Stimulated activated memory B cell treated with anti-CD40 and anti-IgM and Interleukin-4, amounts not matched to agents 10 μg/mL and 1 μg/mL and 100 μg/mL, for 72 hours (primary cell): ENCODE results near the gene LRRC51.
A peak's percentile ranks its signal among the peaks of the same experiment; 100 is the strongest.

Experiments
- ATAC-seq: fragments of 150-1000 bp; cut with Tn5 transposase; 2 replicates; pipeline ENCODE4 v1.10.0; 2021
- H3K27ac Mint-ChIP-seq: one replicate; pipeline ENCODE4 v1.8.0; 2022; ENCODE audit warnings: mild to moderate bottlenecking, mixed read lengths
- H3K27me3 Mint-ChIP-seq: one replicate; pipeline ENCODE4 v1.8.0; 2022; ENCODE audit warnings: mixed read lengths
- H3K36me3 Mint-ChIP-seq: one replicate; pipeline ENCODE4 v1.8.0; 2022; ENCODE audit warnings: mixed read lengths
- H3K4me1 Mint-ChIP-seq: one replicate; pipeline ENCODE4 v1.8.0; 2022; ENCODE audit warnings: mixed read lengths
- H3K4me3 Mint-ChIP-seq: one replicate; pipeline ENCODE4 v1.8.0; 2022; ENCODE audit warnings: mild to moderate bottlenecking, moderate library complexity, mixed read lengths
- H3K9me3 Mint-ChIP-seq: one replicate; pipeline ENCODE4 v1.8.0; 2022; ENCODE audit warnings: mixed read lengths

LRRC51 gene

DNA sequence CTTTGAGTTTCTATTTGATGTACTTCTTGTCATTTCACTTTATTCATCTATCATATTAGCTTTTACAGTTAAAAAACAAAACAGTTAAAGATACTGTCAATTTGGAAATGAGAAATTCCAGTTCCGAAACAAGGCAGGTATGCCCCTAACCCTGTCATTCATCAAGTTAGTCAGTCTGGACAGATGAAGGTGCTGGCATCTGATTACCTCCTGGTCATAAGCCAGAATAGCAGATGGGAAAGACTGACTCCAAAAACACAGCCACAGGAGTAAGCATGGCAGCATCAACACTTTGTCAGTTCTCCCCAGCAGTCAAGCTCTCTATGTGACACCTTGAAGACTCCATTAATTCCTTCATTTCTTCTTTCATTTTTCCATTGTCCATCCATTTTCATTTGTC, 4.3 kb downstream of the LRRC51 start:
- Mint-ChIP-seq H3K9me3 (no peaks in the 10 kb centered on the region), H3K27me3 (no peaks in the 10 kb centered on the region), H3K36me3 (peaks cover 10% of the 10 kb centered on the region), H3K27ac (no peak overlapping the region), H3K4me3 (no peak overlapping the region), H3K4me1 (peaks cover 28% of the 10 kb centered on the region)
- ATAC-seq: no peak

DNA sequence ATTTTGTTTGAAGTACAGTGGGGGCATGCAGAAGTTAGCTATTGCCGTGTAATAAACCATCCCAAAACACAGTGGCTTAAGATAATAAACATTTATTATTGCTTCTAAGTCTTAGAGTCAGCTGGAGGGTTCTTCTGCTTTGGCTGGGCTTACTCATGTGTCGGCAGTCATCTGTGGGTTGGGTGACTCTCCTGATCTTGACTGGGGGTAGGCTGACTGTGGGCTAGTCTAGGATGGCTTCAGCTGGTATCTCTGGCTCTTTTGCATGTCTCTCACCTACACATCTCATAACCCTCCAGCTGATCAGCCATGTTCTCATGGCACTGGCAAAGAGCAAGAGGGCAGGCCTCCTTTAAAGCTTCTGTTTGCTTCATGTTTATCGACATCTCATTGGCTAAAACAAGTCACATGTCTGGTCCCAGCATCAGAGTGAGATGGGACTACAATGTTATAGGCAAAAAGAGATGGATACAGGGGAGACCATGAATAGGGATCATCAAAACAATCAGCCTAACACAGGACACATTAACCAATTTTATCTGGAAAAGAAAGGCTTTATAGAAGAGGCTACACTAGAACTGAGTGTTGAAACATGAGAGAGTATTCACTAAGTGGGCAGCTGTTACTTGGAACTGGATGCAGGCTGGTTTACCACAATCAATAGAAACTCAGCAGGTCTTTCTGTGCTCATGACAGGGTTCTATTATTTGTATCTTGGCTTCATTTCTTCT, 5.1 kb downstream of the LRRC51 start:
- no peaks in the 10 kb centered on the region for H3K27me3 Mint-ChIP-seq
- peaks cover 10% of the 10 kb centered on the region for H3K36me3 Mint-ChIP-seq
- no peaks in the 10 kb centered on the region for H3K9me3 Mint-ChIP-seq
- no peak for ATAC-seq
- no peak overlapping the region for H3K27ac Mint-ChIP-seq
- H3K4me3 Mint-ChIP-seq: no peak overlapping the region
- H3K4me1 Mint-ChIP-seq: peaks cover 20% of the 10 kb centered on the region

DNA sequence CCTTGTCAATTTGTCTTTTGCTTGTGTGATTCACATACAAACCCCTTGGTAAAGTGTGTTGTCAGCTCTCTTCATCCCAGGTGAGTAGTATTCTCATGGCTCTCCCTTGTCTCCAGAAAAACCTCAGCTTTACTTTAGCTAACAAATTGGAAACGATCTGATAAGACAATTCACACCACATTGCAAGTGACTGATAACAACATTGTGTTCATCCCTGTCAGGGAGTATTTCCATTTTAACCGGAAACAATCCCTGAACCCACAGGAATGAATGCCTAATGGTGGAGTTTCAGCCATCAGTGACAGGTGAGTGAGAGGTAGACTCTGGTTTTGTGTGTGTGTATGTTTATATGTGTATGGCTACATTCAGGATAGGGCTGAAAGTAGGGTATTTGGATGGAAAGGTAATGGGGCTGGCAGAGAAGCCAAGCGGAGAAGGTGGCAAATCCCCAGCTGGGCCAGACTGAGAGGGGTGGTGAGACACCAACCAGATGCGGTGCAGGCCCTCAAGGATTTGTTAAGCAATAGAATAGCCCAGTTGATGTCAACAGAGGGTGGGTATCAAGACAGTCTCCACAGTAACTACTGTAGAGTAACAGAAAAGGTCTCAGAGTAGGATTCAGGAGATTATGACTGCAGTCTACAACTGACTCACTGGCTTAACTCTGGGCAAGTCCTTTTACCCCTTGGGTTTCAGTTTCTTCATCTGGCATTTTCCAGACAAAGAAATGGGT, 7.6 kb downstream of the LRRC51 start:
- Mint-ChIP-seq H3K27ac (peak overlapping the region; percentile 1), H3K27me3 (no peaks in the 10 kb centered on the region), H3K4me1 (peaks cover 19% of the 10 kb centered on the region), H3K9me3 (no peaks in the 10 kb centered on the region), H3K36me3 (peaks cover 10% of the 10 kb centered on the region), H3K4me3 (no peak overlapping the region)
- ATAC-seq: no peak

DNA sequence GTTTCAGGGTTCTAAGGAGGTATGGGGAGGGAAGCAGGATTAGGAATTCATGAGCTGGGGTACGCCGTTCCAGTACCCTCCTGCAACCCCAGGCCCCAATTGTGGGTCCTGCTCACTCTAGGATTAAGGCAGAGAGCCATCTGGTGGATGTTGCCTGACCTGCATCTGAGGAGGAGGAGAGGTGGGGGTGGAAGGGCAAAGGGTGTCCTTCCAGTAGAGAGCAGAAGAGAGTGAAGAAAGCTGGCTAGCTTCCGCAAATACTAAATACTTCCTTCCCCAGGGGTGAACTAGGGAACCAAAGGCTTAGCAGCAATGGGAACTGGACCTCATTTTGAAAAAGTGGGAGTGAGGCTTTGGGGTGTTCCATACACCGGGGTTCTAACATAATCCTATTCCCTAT, 10.6 kb downstream of the LRRC51 start:
- no peak overlapping the region for H3K4me3 Mint-ChIP-seq
- H3K27ac Mint-ChIP-seq: peak overlapping the region; percentile 60
- H3K27me3 Mint-ChIP-seq: no peaks in the 10 kb centered on the region

DNA sequence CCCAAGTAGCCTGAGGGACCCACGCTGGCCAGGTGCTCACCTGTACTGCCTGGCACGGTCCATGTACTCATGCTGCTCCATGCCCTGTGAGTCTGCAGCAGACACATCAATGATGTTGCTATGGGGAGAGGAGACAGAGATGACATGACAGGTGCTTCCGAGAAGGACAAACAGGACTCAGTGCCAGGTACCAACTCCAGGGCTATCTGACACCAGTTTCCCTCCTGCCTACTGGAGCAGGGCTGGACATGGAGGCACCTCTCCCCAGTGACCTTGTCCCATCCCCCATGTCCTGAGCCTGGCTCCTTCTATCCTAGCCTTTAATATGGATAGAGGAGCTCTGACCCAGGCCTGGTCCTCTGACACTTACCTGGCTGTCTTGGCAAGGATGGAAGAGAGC, 18.1 kb downstream of the LRRC51 start:
- no peak overlapping the region for H3K27ac Mint-ChIP-seq
- peaks cover 46% of the 10 kb centered on the region for H3K4me1 Mint-ChIP-seq
- no peaks in the 10 kb centered on the region for H3K27me3 Mint-ChIP-seq
- no peak overlapping the region for H3K4me3 Mint-ChIP-seq
- no peaks in the 10 kb centered on the region for H3K9me3 Mint-ChIP-seq
- ATAC-seq: no peak
- H3K36me3 Mint-ChIP-seq: peaks cover 26% of the 10 kb centered on the region

More for the DNA sequence above, 10.6 kb downstream of the LRRC51 start:
- peak; percentile 89 for ATAC-seq
- Mint-ChIP-seq H3K36me3 (peaks cover 6% of the 10 kb centered on the region), H3K9me3 (no peaks in the 10 kb centered on the region), H3K4me1 (peaks cover 19% of the 10 kb centered on the region)

DNA sequence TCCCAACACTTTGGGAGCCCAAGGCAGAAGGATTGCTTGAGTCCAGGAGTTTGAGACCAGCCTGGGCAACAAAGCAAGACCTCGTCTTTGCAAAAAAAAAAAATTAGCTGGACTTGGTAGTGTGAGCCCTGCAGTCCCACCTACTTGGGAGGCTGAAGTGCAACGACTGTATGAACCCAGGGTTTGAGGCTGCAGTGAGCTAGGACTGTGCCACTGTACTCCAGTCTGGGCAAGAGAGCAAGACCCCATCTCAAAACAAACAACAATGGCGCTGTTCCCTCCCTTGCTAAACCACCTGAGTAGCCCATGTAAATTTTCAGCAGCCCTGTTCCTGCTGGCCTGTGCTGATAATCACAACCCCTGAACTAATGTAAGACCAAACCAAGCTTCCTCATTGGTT, 19.4 kb downstream of the LRRC51 start:
- H3K27me3 Mint-ChIP-seq: no peaks in the 10 kb centered on the region
- ATAC-seq: no peak
- H3K4me3 Mint-ChIP-seq: no peak overlapping the region
- peaks cover 4% of the 10 kb centered on the region for H3K9me3 Mint-ChIP-seq
- H3K27ac Mint-ChIP-seq: peak overlapping the region; percentile 96
- H3K4me1 Mint-ChIP-seq: peaks cover 54% of the 10 kb centered on the region
- H3K36me3 Mint-ChIP-seq: peaks cover 34% of the 10 kb centered on the region

DNA sequence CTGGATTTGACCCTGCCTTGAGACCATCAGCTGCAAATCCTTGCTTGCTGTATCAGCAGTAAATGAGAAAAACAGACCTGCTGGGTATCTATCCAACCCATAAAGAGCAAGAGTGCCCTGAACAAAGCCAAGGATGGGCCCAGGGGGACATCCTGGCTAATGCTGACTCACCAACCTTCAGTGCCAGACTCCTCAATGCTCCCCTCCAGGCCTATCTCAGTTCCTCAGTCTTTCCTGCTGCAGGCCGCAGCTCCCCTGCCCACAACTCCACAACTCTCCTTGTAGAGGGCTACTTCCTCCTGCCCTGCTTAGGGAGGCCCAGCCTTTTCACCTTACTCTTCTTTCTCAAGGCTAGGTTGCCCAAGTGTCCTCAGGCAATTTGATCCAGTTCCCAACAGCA, 19.8 kb downstream of the LRRC51 start:
- Mint-ChIP-seq H3K27me3 (no peaks in the 10 kb centered on the region), H3K9me3 (peaks cover 4% of the 10 kb centered on the region), H3K4me3 (no peak overlapping the region), H3K27ac (peak overlapping the region; percentile 96), H3K4me1 (peaks cover 54% of the 10 kb centered on the region), H3K36me3 (peaks cover 38% of the 10 kb centered on the region)
- no peak for ATAC-seq

DNA sequence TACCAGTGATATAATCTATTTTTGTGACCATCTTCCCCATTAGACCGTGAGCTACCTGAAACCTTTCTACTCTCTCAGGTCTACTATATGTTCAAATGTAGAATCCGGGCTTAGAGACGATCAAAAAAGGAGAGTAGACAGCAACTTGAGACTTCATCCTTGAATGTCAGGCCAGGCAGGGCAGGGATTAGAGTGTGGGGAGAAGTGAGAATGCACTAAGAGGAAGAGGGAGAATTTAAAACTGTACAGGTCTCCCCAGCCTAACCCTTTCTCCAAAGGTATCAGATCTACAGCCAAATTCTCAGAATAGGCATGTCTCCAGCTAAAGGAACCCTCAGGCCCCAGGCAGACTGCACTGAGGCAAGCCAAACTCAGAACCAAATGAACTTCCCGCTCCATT, 21.5 kb downstream of the LRRC51 start:
- Mint-ChIP-seq H3K9me3 (peaks cover 4% of the 10 kb centered on the region), H3K4me1 (peaks cover 54% of the 10 kb centered on the region), H3K36me3 (peaks cover 37% of the 10 kb centered on the region), H3K27me3 (no peaks in the 10 kb centered on the region), H3K4me3 (peak overlapping the region; percentile 95), H3K27ac (peak overlapping the region; percentile 96)
- no peak for ATAC-seq

DNA sequence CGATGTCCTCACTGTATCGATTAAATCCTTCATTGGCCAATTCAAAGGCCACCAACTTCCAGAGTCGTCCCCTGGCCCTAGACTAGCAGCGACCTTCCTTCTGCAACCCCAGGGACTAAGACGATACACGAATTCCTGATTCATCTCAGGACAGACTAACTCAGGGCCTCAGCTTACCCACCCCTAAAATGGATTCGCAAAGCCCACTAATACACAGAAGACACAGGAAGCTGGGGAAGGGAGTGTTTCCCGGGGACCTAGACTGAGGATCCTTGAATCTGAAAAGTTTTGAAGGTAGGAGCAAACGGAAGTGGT, 21.9 kb downstream of the LRRC51 start:
- no peak for ATAC-seq
- peaks cover 52% of the 10 kb centered on the region for H3K4me1 Mint-ChIP-seq
- peaks cover 4% of the 10 kb centered on the region for H3K9me3 Mint-ChIP-seq
- peak overlapping the region; percentile 95 for H3K4me3 Mint-ChIP-seq
- H3K36me3 Mint-ChIP-seq: peaks cover 37% of the 10 kb centered on the region
- no peaks in the 10 kb centered on the region for H3K27me3 Mint-ChIP-seq
- H3K27ac Mint-ChIP-seq: peak overlapping the region; percentile 96

DNA sequence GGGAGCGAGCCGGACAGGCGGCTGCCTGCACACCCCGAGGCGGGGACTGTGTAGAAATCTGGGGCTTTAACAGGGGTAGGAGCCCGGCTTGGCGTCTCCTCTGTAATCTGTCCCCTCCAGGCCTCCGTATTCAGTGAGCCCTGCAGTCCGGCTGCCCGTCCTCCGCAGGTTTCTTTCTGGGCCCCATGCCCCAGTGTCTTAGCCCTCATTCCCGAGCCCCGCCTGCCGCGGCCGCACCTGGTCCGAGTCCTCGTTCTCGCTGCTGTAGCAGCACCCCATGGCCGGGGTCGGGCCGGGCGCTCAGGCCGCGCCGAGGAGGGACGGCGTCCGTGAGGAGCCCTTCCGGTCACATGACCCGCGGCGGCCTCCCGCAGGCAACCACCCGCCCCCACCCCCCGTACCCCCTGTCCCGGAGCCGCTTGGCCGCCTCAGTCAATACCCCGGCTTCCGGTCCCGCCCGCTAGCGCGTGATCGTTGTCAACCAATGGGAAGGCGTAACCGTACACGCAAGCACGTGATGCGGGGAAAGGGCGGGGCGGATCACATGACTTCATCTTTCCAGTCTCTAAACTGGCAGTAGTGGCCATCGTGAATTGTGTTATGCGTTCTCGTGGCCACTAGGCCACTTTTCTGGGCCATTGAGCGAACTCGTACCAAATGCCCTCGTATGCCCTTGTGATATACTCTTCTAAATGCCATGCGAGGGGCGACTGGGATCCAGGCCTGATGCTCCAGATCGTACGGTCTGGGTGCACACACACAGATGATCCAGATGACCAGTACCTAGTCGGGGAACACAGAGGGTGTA, 22.5 kb downstream of the LRRC51 start, which contains the start of gene LAMTOR1:
LAMTOR1 (minus strand) TSS at position 352 of the 808 bp plus-strand sequence; CDS start at position 279, 73 bp downstream.
- H3K9me3 Mint-ChIP-seq: peaks cover 4% of the 10 kb centered on the region
- H3K4me3 Mint-ChIP-seq: peak within 1 kb of the TSS; percentile 95
- H3K4me1 Mint-ChIP-seq: peaks cover 47% of the 10 kb centered on the region
- H3K27ac Mint-ChIP-seq: peak within 1 kb of the TSS; percentile 96
- ATAC-seq: peak; percentile 98
- peaks cover 35% of the 10 kb centered on the region for H3K36me3 Mint-ChIP-seq
- no peaks in the 10 kb centered on the region for H3K27me3 Mint-ChIP-seq

DNA sequence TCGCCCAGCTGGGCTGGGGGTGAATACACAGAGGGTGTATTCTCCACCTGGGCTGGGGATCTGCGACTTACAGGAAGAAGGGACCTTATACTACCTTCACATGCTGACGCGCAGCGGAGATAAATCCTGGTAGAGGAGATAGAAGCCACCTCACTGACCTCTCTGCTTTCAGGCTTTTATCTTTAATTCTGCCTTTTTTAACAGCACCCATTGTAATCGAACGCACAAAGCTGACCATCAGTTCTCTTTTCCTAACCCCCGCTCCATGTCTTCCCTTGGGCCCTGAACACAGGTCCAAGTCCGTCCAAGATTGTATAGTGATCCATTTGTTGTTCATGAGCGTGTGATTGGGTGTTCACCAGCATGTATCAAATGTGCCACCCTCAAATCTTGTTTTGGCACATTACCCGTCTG, 23.1 kb downstream of the LRRC51 start:
- Mint-ChIP-seq H3K27ac (peak overlapping the region; percentile 96), H3K4me3 (peak overlapping the region; percentile 95), H3K4me1 (peaks cover 47% of the 10 kb centered on the region), H3K36me3 (peaks cover 33% of the 10 kb centered on the region), H3K27me3 (no peaks in the 10 kb centered on the region), H3K9me3 (peaks cover 4% of the 10 kb centered on the region)
- ATAC-seq: no peak

DNA sequence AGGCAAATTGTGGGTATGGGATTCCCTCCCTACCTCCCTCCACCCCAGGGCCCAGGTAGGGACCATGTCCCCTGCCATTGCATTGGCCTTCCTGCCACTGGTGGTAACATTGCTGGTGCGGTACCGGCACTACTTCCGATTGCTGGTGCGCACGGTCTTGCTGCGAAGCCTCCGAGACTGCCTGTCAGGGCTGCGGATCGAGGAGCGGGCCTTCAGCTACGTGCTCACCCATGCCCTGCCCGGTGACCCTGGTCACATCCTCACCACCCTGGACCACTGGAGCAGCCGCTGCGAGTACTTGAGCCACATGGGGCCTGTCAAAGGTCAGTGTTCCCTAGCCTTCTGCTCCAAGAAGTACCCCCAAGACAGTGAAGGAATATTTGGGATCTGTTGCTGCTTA, 25.2 kb downstream of the LRRC51 start, which contains the start of gene TOMT:
TOMT (plus strand) TSS at position 37 of the 400 bp plus-strand sequence; CDS start at position 65, 28 bp downstream.
- H3K4me1 Mint-ChIP-seq: peaks cover 34% of the 10 kb centered on the region
- H3K27ac Mint-ChIP-seq: peak within 1 kb of the TSS; percentile 96
- peaks cover 39% of the 10 kb centered on the region for H3K36me3 Mint-ChIP-seq
- peaks cover 4% of the 10 kb centered on the region for H3K9me3 Mint-ChIP-seq
- no peak within 1 kb of the TSS for H3K4me3 Mint-ChIP-seq
- no peak for ATAC-seq
- H3K27me3 Mint-ChIP-seq: no peaks in the 10 kb centered on the region

DNA sequence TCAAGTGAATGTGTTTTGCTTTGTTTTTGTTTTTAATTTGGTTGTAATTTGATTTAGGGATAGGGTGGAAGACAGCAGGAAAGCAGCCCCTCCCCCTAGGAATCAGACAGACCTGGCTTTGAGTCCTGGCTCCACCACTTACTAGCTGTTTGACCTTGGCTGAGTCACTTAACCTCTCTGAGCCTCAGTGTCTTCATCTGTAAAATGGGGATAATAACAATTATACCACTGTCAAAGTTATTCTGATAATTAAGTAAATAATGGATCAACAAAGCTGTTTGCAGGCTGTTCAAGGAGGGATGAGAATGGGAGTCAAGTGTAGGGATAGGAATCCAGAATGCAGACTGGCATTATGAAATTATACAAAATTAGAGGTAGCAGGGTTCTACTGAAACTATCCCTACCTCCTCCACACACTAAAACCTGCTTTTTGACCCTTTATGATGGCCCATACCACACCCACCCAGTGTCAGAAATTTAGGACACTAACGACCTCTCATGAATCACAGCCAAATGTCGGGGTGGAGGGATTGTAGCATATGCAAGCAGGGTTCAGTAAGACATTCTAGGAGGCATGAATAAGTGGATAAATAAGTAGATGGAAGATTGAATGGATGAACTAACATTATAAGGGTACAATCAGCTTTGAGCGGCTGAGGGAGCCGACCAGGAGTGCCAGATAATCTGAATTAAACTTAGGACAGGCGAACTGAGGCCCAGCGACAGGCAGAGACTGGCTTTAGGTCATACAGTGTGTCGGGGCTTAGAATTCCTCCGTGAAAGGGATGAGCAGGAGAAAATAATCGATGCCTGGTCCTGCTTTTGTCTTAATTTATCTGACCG, 30.9 kb downstream of the LRRC51 start:
- Mint-ChIP-seq H3K27me3 (peaks cover 3% of the 10 kb centered on the region), H3K36me3 (peaks cover 16% of the 10 kb centered on the region), H3K4me3 (peak overlapping the region; percentile 86), H3K27ac (peak overlapping the region; percentile 97), H3K4me1 (peaks cover 16% of the 10 kb centered on the region), H3K9me3 (no peaks in the 10 kb centered on the region)
- ATAC-seq: peak; percentile 1

DNA sequence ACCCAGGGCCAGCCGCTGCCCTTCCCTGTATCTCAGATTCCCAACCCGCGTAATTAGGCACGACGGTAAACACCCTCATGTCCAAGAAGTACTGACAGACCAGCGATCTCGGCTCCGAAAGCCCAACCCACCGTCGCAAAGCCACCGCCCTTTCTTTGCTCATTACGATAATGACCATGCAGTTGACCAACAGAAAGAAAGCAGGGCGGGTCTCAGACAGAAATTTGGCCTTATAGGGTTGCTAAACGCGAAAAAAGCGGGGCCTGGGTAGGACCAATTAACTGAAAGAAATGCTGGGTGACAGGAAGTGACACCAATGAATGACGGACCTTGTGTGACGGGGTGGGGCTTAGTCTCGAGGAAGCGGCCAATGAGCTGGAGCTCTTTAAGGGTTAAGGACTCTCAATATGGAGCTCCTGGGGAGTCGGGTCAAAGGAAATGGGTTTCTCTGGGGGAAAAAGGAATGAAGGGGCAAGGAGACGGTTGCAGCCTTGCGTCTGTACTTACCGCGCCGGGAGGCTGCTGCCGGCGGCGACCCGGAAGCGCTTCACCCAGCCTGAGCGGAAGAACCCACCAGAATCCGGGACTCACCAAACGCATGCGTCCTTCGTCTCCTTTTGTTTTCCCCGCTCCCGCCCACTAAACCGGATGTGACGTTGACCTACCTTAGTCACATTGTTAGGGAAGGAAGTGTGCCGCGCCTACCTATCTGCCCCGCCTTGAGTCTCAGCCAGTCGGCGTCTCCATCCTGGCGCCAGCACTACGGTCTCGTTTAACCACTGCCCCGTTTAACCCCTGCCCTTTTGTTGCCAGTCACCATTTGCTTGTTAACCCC, 31.7 kb downstream of the LRRC51 start, which contains the start of gene ANAPC15:
ANAPC15 (minus strand) TSS at position 553 of the 835 bp plus-strand sequence. CDS start 1,419 bp downstream, outside the sequence.
- Mint-ChIP-seq H3K4me3 (peak within 1 kb of the TSS; percentile 86), H3K27ac (peak within 1 kb of the TSS; percentile 97), H3K4me1 (peaks cover 16% of the 10 kb centered on the region), H3K27me3 (peaks cover 8% of the 10 kb centered on the region), H3K36me3 (peaks cover 12% of the 10 kb centered on the region), H3K9me3 (no peaks in the 10 kb centered on the region)
- ATAC-seq: peak; percentile 96
